ENCODE data around the gene NRM.

DNA sequence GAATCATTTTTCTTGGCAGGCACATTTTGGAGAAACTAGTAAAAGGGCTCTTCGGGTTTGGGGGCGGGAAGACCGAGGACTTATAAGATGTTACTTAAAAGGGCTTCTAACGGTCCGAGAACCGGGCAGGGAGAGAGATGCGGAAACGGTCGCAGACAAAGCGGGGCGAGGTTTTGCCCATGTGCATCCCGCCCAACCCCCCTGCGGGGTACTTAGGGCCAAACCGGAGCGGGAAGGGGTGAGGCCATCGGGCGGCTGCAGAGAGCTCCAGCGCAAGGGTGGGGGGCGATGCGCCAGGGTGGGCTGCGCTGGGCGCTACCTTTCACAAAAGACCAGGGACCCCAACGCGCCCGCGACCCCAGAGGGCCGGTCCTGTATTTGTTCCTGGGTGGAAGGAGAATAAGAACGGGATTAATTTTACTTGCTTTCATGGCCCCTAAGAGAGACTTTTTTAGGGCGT lies 30.0 kb upstream of the NRM start:
- TF ChIP-seq, protein P1, sequence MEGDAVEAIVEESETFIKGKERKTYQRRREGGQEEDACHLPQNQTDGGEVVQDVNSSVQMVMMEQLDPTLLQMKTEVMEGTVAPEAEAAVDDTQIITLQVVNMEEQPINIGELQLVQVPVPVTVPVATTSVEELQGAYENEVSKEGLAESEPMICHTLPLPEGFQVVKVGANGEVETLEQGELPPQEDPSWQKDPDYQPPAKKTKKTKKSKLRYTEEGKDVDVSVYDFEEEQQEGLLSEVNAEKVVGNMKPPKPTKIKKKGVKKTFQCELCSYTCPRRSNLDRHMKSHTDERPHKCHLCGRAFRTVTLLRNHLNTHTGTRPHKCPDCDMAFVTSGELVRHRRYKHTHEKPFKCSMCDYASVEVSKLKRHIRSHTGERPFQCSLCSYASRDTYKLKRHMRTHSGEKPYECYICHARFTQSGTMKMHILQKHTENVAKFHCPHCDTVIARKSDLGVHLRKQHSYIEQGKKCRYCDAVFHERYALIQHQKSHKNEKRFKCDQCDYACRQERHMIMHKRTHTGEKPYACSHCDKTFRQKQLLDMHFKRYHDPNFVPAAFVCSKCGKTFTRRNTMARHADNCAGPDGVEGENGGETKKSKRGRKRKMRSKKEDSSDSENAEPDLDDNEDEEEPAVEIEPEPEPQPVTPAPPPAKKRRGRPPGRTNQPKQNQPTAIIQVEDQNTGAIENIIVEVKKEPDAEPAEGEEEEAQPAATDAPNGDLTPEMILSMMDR (conservative IDR thresholded peaks at IDR 0.05; ENCODE audit: low read length): no peak
- no peak for TF ChIP-seq EZH2phosphoT487 (IDR thresholded peaks at IDR 0.05; ENCODE audit: borderline replicate concordance, low read depth, low read length)
